ENCODE data around the gene JPH2. TPM values are rescaled to one million over a fixed set of nuclear protein-coding genes. Genes with fewer than 3 reads are reported as not detected.

The JPH2 gene
- total RNA-seq, 1 donor from 2014 or later, result 0.13 TPM

DNA sequence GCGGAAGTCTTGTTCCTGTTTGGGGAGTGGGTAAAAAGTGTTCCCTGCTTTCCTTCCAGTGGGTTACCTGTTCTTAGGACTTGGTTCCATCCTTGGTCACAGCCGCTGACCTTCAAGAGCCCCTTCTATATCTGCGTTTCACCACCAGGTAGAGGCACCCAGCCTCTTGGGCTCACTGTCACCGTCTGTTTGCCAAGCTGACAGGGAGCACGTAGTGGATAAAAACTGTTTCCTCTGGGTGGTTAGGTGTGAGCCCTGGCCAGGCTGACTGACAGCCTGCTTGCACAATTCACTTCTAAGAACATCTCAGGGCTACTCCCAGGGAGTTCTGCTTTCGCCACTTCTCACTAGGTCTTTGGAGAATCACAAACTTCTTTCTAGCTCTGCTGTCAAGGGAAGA, 1.8 kb upstream of the JPH2 start:
- no peak for DNase-seq (ENCODE audit: low spot score)
- ATAC-seq, result no peak

GRCh38 chr20:44187772-44188709, 1.1 kb upstream of the JPH2 start:
- ATAC-seq, result no peak
- DNase-seq (ENCODE audit: low spot score), result no peak

GRCh38 chr20:44186674-44187053, 324 bp downstream of the JPH2 start:
- DNase-seq (ENCODE audit: low spot score), result no peak
- ATAC-seq, result no peak

- ATAC-seq (no peak), DNase-seq (ENCODE audit: low spot score) (no peak)
These were observed 787 bp downstream of the JPH2 start for GRCh38 chr20:44186201-44186600.

- ATAC-seq (no peak), DNase-seq (ENCODE audit: low spot score) (no peak)
These were observed 1.4 kb downstream of the JPH2 start for GRCh38 chr20:44185574-44185973.

GRCh38 chr20:44183282-44183681, 3.7 kb downstream of the JPH2 start:
- ATAC-seq (no peak), DNase-seq (ENCODE audit: low spot score) (no peak)

- ATAC-seq (no peak), DNase-seq (ENCODE audit: low spot score) (no peak)
These were observed 4.1 kb downstream of the JPH2 start for GRCh38 chr20:44182863-44183262.

GRCh38 chr20:44182135-44182765, 4.7 kb downstream of the JPH2 start:
- ATAC-seq (no peak), DNase-seq (ENCODE audit: low spot score) (no peak)

- ATAC-seq (no peak), DNase-seq (ENCODE audit: low spot score) (no peak)
These were observed 5.4 kb downstream of the JPH2 start for GRCh38 chr20:44181611-44182010.

DNA sequence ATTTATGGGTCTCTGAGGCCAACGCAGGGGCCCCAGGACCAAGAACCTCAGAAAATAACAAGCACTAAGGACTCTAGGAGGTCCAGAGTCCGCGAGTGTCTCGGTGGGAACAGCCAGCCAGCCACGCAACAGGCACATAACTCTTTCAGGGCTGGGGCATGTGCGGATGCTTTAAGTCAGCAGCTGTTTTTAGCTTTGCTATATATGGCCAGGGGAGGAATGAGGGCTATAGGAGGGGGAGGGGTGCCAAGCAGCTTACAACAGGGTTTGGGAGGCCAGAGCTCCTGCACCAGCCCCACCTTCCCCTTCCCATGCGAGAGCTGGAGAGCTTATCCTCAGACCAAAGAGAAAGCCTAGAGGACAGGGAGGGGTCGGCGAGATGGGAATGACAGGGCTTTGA, 6.2 kb downstream of the JPH2 start:
- ATAC-seq (no peak), DNase-seq (ENCODE audit: low spot score) (no peak)

GRCh38 chr20:44176833-44177534, 10.0 kb downstream of the JPH2 start:
- ATAC-seq (no peak), DNase-seq (ENCODE audit: low spot score) (no peak)

DNA sequence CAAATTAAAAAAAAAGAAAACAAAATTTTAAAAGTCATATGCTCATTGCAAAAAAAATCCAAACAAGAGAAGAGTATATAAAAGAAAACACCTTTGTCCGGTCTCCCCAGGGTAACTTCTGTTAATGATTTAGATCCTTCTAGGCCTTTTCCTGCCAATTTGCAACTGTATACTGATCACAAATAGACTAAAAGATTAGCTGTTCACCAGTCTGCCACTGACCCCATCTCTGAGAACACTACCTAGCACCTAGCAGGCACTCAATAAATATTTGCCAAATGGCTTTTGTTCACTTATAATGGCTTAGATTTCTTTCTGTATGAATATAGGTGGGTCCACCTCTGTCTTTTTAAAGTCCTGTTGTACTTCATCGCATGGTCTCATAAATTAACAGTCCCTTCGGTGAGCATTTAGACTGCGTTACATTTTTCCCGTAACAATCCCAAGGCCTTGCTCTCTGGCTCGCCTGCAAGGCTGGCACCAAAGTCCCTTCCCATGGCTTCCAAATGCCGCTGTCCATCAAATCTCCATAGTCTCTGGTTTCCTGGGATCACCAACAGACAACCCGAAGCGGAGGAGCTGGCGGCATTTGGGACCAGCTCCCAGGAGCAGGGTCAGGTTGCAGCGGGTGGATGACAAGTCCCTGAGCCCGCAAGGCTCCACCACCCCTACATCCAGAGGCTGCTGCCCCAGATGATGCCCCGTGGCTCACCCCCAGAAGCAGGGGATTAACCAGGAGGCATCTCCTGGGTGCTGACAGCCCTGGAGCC, 11.8 kb downstream of the JPH2 start:
- no peak for ATAC-seq
- DNase-seq (ENCODE audit: low spot score), result no peak

- ATAC-seq, result no peak
- no peak for DNase-seq (ENCODE audit: low spot score)
These were observed 13.1 kb downstream of the JPH2 start for GRCh38 chr20:44173846-44174245.

DNA sequence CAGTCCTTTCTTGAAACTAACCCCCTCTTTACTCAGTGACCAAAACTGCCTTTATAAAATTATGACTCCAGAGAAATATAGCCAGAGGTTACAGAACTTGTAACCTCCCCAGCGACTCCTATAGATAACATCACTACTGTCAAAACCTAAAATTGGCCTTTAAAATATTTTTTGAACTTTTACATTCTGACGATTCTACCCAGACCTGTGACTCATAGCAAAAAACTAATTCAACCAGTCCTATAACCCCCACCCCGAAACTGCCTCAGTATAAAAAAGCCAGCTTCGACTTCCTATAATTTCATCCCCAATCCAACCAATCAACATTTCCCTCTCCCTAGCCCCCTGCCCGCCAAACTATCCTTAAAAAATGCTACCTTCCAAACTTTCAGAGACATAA, 13.9 kb downstream of the JPH2 start:
- ATAC-seq, result no peak
- DNase-seq (ENCODE audit: low spot score), result no peak

DNA sequence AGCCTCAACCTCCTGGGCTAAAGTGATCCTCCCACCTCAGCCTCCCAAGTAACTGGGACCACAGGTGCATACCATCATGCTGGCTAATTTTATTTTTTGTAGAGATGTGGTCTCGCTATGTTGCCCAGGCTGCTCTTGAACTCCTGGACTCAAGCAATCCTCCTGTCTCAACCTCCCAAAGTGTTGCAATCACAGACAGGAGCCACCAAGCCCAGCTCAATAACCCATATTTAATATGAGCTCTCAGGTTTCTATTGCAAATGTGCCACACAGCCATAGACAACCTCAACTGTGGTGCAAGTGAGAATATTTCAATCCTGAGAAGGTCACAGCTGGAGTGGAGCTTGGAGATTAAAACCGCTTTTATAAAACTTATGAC, 14.4 kb downstream of the JPH2 start:
- DNase-seq (ENCODE audit: low spot score), result no peak
- ATAC-seq, result no peak

DNA sequence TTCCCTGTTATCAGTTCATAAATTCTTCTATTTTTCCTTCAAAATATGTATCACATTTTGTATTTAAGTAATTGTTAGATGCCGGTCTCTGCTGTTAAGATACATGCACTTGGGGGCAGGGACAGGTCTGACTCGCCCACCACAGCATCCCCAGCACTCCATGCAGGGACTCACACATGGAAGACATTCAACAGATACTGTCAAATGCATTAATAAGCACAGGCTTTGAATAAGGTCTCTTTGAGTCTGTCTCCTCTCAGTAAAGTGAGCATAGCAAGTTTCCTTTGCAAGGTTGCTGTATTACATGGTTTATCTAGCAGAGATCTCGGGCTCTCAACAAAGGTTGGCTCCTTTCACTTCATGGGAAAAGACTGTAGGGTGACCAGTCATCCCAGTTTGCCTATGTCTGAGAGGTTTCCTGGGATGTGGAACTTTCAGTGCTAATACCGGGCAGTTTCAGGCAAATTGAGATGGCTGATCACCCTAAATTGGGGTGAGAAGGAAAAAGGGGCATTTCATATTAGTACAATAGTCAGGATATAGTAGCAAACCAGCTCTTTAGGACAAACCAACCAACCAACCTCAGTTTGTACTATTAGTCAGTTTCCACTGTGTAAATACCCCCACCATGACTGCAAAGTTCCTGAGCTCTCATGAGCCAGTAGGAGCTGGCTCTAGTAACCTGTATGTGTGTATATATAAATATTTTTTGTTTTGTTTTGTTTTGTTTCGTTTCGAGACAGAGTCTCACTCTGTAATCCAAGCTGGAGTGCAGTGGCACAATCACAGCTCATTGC, 15.0 kb downstream of the JPH2 start:
- no peak for ATAC-seq
- no peak for DNase-seq (ENCODE audit: low spot score)

DNA sequence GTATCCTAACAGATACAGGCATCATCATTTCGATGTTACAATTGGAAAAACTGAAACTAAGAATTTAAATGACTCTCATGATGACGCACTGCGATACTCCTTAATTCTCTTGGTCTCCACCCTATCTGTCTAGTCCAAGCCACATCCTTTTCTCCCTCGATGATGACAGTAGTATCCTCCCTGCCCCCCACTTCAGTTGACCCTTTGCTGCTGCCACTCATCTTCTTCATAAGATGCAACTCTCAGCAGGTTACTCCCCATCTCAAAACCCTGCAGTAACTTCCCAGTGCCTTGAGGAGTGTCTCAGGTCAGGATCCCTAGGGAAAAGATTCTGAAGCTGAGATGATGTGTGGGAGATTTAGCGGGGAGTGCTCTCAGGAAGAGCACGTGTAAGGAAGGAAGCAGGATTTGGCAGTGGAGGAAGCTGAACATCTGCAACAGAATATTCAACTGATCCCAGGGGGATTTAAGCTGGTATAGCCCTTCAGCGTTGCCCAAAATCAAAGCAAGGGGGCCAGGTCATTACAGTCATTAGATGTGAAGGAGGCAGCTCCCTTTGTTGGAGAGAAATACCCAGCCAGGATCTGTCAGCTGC, 16.1 kb downstream of the JPH2 start:
- no peak for ATAC-seq
- no peak for DNase-seq (ENCODE audit: low spot score)

- DNase-seq (ENCODE audit: low spot score) (no peak), ATAC-seq (no peak)
These were observed 19.3 kb downstream of the JPH2 start for GRCh38 chr20:44167736-44168135.

GRCh38 chr20:44166477-44166876, 20.5 kb downstream of the JPH2 start:
- DNase-seq (ENCODE audit: low spot score), result no peak
- ATAC-seq, result no peak

- ATAC-seq (no peak), DNase-seq (ENCODE audit: low spot score) (no peak)
These were observed 21.0 kb downstream of the JPH2 start for GRCh38 chr20:44166008-44166407.
